Measurements from ENCODE around the gene VPS11.
"Not testable (repeated sequence)": the region's sequence is repeated elsewhere in the genome, so short reads cannot be mapped to it uniquely, and the experiment has no call there.

The VPS11 gene

DNA sequence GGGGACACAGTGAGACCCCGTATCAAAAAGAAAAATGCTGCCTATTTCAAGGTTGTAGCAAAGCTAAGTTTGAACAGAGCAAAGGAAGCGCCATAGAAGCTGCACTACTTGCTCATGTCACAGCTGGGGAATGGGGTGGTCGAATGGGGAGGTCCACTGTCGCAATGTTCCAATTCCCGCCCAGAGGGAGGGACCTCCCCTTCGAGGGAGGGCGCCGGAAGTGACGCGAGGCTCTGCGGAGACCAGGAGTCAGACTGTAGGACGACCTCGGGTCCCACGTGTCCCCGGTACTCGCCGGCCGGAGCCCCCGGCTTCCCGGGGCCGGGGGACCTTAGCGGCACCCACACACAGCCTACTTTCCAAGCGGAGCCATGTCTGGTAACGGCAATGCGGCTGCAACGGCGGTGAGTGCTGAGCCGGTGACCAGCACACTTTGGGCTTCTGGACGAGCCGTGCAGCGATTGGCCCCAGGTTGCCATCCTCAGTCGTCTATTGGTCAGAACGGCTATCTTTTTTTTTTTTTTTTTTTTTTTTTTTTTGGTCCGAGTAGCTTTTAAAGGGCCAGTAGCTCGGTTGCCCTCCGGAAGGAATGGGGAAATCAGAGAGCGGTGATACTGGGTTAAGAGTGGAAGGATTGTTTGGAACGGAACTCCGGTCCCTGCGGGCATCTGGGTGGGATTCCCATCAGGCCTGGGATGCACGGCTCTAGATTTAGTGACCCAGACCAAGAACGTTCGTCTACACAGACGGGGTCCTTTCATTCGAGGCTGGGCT, 17.2 kb downstream of the VPS11 start, which contains the start of gene HMBS:
Gene HMBS (plus strand): TSS at position 219 of the 774 bp plus-strand sequence. CDS start 153 bp downstream, at position 372.
- DNase-seq = peak; percentile 90

DNA sequence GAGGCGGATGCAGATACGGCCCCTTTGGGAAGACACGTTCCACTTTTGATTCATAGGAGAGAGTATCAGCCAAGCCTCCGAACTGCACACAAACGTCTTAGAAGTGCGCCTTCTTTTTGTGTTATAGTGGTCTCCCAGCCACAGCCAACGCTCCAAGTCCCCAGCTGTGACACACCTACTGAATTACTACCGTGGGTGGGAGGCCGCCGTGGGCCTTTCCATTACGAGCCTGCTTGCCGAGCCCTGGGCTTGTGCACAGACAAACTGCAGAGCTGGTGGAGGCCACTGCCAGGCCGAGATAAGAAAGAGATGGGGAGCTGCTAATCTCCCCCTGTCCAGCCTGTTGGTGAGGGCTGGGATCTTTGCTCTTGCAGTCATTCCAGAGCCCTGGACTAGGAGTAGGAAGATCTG, 17.8 kb downstream of the VPS11 start:
- no peak for DNase-seq

DNA sequence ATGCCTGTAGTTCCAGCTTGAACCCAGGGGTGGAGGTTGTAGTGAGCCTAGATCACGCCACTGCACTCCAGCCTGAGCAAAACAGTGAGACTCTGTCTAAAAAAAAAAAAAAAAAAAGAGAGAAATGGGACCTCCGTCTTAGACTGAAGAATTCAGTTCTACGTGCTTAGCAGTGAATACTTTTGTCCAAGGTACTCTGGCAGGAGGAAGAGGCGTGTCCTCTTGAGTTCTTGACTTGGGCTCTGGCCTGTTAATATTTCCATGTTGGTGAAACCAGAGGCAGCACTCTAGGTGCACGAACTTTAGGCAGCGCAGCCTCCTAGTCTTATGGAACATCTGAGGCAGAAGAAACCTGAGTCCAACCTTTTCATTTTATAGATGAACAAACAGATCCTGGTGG, 19.5 kb downstream of the VPS11 start:
- no peak for DNase-seq

DNA sequence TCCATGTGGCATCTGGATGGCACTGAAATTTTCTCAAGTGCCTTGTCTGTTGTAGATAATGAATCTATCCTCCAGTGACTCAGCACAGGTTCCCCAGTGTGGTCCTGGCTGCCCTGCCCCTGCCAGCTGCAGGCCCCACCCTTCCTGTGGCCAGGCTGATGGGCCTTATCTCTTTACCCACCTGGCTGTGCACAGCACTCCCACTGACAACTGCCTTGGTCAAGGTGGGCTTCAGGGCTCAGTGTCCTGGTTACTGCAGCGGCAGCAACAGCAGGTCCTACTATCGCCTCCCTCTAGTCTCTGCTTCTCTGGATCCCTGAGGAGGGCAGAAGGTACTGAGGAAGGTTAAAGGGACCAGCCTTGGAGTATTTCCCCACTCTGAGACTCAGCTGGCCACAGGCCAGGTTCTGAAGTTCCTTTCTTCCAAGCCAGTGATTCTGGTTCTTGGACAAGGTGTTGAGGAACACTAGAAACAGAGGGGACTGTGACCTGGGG, 20.2 kb downstream of the VPS11 start:
- no peak for DNase-seq

DNA sequence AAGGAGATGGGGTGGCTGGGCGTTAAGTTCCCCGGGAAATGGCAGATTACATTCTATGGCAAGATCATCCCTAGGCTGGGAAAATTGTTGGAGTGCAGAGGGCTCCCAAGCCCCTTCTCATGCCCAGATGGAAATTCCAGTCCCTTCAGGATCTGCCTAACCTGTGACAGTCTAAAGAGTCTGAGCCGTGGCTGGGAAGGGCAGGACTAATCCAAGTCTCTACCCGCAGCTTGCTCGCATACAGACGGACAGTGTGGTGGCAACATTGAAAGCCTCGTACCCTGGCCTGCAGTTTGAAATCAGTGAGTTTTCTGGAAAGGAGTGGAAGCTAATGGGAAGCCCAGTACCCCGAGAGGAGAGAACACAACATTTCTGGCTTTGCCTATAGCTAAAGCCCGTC, 20.8 kb downstream of the VPS11 start:
- no peak for DNase-seq

DNA sequence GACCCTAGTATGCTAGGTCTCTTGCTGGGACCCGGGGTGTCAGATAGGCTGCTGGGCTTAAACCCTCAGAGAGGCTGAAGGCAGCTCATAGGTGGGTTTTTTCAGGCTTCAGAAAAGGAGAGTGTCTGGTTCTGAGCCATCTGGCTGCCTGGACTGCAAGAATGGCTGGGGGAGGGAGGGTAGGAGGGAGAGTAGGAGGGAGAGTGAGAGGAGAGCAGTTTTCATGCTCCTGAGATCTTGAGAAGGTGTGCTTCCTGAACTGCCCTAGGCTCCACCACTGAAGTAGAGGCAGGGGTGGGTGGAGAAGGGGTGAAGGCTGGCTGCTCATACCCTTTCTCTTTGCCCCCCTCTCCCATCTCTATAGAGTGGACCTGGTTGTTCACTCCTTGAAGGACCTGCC, 21.7 kb downstream of the VPS11 start:
- no peak for DNase-seq

DNA sequence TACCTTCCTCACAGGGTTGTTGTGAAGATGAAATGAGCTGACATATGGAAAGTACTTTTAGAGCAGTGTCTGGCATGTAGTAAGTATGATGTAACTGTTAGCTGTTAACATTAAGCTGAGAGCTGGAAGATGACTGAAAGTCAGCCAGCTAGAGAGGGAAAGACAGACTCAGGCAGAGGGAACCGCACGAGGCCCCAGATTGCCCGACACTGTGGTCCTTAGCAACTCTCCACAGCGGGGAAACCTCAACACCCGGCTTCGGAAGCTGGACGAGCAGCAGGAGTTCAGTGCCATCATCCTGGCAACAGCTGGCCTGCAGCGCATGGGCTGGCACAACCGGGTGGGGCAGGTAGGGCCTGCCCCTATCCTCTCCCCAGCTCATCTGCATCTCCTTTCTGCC, 23.6 kb downstream of the VPS11 start:
- no peak for DNase-seq

DNA sequence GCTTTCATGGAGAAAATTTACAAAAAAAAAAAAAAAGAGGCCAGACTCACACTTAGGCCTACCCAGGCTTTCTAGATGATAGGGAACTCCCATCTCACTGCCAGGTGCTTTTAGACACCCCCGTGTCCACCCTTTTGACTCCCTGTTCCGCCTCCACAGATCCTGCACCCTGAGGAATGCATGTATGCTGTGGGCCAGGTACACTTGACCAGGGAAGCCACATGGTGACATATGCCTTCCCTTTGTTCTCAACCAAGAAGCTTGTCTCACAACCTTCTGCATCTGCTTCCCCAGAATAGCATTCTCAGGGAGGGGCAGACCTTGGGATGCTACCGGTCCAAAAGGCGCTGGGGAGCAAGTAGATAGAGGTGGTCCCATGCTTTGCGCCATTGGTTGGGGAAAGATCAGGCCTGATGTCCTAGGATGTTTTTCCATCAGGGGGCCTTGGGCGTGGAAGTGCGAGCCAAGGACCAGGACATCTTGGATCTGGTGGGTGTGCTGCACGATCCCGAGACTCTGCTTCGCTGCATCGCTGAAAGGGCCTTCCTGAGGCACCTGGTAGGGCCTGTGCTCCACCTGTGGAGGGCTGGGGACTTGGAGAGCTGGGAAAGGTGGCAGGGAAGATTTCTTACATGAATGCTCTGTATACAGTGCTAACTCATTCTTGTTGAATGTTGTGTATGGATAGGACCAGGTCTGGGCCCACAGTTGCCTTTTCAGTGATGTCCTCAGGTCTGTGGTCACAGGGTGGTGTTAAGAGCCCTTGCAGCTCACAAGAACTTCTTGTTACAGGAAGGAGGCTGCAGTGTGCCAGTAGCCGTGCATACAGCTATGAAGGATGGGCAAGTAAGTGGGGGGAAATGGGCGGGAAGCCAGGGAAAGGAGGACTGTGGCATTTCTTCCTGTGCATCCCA, 24.6 kb downstream of the VPS11 start:
- no peak for DNase-seq

DNA sequence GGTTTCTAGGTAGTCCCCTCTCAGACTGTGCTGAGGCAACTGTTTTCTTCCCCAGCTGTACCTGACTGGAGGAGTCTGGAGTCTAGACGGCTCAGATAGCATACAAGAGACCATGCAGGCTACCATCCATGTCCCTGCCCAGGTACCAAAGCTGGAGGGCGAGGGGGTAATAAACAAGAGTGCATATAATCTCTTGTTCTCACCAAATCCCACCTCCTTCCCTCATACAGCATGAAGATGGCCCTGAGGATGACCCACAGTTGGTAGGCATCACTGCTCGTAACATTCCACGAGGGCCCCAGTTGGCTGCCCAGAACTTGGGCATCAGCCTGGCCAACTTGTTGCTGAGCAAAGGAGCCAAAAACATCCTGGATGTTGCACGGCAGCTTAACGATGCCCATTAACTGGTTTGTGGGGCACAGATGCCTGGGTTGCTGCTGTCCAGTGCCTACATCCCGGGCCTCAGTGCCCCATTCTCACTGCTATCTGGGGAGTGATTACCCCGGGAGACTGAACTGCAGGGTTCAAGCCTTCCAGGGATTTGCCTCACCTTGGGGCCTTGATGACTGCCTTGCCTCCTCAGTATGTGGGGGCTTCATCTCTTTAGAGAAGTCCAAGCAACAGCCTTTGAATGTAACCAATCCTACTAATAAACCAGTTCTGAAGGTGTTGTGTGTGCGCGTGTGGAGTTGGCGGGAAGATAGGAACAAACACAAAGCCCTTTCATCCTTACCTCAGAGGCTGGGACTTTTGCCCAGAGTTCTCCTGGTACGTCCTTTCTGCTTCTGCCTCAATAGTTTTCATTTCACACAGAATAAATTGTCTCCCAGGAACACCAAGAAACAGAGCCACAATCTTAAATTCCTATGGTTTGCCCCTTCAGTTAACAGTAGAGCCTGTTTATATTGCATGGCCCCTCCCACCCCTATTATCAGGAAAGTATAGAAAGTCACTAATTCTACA, 25.5 kb downstream of the VPS11 start:
- no peak for DNase-seq

DNA sequence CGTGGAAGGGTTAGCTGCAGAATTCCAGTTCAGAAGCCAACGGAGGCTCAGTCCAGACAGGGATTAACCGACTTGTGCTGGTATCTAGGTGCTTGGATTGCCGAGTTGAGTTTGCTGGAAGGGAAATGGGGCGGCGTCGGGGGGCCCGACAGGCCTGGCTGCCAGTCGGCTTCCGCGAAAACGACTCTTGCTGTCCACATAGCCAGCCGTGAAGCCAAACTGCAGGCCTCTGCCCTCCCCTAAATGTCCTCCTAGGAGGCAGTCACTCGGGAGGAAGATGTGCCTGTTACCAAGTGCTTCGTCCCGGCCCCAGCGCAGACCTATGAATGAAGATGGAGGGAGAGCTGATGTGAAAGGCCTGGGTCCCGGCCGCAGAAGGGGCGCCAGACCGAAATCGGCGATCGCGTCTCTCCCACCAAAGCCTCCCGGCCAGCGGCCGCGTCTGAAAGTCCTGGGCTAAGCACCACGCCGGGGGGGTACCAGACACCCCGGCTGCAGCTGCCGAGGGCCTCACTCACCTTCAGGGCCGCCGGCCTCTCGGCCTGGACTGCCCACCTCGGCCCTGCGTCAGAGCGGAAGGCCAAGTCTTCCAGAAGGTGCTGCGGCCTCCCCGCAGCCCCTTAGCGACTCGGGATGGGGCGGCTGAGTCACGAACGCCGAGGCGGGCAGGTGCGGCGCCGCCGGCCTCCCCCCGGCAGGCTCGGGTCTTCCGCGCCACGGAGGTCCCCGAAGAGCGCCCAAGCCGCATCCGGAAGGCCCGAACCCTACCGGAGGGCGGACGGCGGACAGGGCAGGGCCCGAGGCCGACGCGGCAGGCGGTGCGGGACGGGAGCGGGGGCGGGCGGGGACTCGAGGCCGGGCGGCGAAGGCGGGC, 26.6 kb downstream of the VPS11 start:
- DNase-seq = no peak

DNA sequence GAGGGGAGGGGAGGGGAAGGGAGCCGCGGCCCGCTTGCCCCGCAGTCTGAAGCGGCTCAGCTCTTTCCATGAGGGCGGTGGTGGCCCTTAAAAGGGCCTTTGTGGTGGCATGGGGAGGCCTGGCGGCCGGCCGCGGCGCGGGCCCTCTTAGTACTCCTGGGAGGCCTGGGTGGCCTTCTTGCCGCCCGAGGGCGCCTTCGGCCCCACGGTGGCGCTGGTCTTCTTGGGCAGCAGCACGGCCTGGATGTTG, 27.1 kb downstream of the VPS11 start:
- DNase-seq = no peak

DNA sequence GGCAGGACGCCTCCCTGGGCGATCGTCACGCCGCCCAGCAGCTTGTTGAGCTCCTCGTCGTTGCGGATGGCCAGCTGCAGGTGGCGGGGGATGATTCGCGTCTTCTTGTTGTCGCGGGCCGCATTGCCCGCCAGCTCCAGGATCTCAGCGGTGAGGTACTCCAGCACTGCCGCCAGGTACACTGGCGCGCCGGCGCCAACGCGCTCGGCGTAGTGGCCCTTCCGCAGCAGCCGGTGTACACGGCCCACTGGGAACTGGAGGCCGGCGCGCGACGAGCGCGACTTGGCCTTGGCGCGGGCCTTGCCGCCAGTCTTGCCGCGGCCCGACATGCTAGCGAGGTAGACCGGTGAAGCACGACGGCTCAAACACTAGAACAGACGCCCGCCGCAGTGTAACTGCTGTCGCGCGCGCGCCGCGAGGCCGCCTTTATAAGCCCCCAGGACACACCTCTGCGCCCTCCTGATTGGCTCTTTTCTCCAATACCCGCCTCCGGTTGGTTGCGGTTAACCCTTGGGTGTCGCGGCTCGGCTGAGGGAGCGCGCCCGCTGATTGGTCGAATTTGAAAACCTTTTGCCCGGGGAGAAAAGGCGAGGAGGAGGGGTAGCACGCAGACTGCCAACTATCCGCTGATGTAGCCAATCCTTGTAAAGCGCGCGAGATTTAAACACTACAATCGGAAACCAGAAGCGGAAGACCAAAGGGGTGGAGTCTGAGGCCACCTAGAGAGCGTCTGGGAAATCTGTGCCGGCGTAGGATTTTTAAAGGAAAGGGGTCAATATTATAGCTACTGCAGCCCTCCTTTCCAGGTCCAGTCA, 27.7 kb downstream of the VPS11 start:
- peak; percentile 98 for DNase-seq

DNA sequence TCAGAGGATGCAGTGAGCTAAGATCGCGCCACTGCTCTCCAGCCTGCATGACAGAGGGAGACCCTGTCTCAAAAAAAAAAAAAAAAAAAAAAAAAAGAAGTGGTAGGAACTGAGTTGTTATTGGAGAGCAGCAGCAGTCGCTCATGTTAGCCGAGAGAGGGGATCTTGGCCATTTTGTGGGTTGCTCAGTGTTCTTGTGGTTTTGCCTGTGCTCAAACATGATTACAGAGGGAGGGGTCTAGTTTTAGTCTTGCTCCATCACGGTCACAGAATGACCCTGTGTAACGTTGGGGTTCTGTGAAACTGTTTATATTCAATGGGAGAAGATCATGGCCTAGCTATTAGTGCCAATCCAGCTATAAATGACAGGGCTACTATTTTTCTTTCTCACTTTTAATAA, 32.1 kb downstream of the VPS11 start:
- DNase-seq = no peak

DNA sequence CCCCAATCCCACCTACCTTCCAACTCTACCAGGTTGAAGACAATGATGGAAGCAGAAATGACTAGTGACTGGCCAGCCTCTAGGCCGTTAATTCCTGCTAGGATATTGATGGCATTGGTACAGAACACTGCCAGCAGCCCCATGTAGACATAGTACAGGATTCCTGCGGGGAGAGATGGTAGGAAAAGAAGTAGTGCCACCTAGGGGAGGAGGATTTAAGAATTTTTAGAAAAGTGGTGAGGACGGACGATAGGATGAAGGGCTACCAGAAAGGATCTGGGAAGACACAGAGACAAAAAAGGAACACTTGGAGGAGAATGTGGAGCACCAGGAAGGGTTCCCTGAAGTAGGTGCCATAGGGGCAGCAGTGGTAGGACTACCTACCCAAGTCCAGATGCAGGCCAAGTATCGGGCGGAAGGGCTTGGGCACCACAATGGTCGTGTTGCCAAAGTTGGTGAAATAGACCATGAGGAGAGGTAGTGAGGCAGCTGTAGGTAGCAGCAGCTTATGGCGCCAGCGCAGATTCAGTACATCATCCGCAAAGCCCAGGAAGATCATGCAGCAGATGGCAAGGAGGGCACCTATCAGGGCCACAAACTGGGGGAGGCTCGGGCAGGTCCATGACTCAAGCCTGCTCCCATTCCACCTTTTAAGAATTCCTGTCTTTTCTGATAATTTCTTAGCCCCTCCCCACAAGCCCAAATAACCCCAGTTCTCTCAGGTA, 32.8 kb downstream of the VPS11 start:
- DNase-seq = no peak

DNA sequence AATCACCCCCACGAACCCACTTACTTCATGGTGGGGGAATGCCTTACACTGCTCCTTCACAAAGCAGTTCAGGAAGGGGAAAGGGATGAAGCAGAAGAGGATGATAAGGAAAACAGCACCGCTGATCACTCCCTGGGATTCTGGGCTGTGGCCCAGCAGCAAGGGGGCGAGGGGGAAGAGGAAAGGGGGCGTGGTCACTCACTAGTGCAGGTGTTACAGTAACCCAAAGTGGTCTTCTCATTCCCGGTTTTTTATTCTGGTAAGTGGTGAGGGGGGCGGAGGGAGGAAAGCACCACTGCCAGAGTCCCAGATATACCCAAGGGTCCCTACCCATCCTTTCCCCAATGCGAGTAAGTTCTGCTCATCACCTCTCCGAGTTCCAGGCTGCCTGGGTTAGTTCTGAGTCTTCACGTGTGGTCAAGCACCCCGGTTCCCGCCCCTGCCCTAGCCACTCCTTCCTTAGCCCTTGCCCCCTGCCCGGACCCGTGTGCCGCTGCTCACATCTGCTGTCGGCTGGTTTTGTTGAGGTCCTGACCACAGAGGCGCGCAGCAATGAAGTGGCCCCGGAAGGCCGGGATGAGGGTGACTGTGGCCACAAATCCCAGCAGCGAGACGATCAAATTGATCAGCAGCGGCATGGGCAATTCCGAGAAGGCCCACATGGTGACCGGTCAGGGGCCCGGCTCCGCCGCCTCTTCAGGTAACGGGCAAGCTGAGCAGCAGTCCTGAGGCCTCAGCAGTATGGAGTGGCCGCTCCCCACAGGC, 33.6 kb downstream of the VPS11 start:
- no peak for DNase-seq

DNA sequence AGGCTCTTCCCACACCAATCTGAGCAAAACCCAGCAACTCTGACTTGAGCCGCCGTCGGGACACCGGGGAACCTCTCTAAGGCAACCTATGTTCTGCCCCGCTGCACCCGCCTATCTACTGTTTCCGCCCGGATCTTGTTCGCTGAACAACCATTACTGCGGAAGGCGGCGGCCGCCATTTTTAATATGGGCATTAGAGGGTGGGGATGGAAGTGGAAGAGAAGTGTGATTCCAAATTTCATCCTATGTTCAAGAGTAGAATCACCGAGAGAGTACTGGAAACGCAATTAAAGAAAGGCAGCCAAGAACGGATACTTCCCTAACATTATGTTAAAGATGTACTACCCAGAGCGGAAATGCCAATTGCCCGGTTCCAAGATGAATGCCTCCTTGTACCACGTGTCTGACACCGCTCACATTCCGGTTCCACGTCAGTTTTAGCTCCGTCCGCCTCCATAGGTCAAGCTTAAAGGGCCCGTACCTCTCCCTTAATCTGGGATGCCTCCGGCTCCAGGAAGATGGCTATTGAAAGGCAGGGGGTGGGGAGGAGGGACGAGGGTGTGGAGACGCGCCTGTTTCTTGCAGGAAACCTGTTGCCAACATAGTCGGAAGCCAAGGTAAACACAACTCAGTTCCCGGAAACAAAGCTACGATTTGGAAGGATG, 34.3 kb downstream of the VPS11 start, which contains the start of gene DPAGT1:
Gene DPAGT1 (minus strand): TSS at position 95 of the 665 bp plus-strand sequence. CDS start 198 bp downstream, outside the sequence.
- DNase-seq = peak; percentile 92

DNA sequence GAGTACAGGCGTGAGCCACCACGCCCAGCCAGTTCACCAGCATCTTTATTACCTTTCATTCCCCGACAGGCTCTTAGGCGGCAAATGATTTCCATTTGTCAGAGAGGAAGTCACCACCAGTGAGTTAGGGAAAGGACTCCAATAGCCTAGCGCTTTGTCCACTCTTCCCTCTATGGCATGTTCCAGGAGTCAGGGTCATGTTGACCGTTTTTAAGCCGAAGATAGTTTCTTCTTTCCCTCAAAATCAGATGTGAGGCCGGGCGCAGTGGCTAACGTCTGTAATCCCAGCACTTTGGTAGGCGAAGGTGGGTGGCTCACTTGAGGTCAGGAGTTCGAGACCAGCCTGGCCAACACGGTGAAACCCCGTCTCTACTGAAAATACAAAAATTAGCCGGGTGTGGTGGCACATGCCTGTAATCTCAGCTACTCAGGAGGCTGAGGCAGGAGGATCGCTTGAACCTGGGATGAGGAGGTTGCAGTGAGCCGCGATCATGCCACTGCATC, 35.6 kb downstream of the VPS11 start:
- DNase-seq = not testable (repeated sequence)

DNA sequence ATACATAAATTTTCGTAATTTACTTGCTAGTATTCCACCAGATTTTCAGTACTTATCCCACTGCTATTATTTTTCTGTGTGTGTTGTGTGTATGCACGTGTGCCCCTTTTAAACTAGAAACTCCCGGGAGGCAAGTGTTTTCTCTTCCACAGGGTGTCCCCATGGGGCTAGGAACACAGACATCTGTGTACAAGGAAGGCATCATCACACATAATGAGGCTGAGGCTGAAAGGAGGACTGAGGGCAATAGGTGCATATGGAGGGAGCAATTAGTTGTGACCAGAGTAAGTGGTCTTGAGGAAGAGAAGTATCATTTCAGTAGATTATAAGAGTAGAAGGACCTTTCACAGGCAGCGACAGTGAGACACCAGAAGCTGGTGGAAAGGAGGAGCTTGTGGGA, 36.2 kb downstream of the VPS11 start:
- DNase-seq = peak; percentile 84

All from NCI-H2227 treated with DMSO at 0.1 percent for 48 hours (cell line).